SHP77 treated with DMSO at 0.1 percent for 48 hours (cell line): ENCODE data around the gene ADARB2.
A peak's percentile ranks its signal among the peaks of the same experiment; 100 is the strongest.

Experiments
- DNase-seq: peaks from one replicate; lab custom pipeline; 2025; lab: John Stamatoyannopoulos, UW

ADARB2 gene

DNA sequence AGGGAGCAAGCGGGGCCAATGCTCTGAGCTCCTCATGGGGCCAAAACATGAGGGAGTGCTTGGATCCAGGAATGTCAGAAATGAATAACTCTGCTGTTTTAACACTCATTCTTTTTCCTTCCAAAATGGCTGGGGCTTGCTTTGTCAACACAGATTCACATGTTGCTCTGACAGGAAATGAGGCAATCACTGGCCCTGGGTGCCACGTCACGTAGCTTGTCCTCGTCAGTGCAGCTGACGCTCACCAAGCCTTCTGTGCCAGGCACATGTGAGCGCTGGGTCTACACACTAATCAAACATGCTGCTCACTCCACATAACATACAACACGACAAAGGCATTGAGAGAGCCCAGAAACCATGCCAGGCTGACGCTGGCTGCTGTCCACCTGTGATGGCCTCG is 482.2 kb downstream of the ADARB2 start:
- peak; percentile 43 for DNase-seq

- DNase-seq, result no peak
Observed at GRCh38 chr10:1253523-1254353, 483.6 kb downstream of the ADARB2 start.

DNA sequence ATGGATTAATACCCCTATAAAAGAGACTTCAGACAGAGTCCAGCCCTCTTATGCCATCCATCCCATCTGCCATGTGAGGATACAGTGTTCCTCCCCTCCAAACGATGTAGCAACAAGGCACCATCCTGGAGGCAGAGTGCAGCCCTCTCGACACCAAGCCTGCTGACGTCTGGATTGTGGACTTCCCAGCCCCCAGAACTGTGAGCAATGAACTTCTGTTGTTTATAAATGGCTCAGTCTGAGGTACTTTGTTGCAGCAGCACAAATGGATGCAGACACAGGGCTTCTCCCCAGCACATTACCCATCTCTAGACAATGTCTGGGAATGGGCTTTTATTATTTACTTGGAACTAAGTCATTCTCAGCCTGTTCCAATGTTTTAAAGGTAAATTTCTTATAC is 485.6 kb downstream of the ADARB2 start:
- DNase-seq, result no peak

GRCh38 chr10:1249142-1249920 is 488.0 kb downstream of the ADARB2 start:
- peak; percentile 68 for DNase-seq

DNA sequence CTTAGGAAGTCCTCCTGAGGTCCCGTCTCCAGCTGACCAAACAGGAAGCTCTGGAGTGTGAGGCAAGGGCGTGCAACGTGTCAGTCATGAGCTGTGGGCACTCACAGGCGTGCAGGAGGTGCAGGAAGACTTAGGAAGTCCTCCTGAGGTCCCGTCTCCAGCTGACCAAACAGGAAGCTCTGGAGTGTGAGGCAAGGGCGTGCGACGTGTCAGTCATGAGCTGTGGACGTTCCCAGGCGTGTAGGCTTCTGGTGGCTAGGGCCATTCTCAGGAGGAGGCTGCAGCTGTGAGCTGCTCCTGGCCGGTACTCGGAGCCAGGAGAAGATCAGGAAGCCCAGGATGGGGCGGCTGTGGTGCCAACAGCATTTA is 489.1 kb downstream of the ADARB2 start:
- DNase-seq, result peak; percentile 82

GRCh38 chr10:1247598-1248261 is 489.6 kb downstream of the ADARB2 start:
- no peak for DNase-seq

DNA sequence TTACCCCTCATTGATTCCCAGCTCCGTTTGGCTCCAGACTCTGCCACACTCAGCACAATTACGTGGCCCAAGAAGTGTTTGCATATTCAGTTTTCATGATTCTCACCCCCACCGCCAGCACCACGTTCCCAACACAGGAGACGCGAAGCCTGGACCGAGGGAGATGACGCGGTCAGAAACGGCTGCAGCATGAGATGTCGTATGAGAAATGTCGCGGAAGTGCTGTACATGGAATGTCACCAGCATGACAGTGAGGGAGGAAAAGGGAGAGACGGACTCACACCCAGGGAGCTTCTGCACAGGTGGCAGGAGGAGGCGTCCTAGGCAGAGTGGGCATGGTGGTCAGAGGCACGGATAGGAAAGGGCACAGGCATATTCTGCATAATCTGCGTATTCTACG is 492.8 kb downstream of the ADARB2 start:
- DNase-seq, result no peak

- no peak for DNase-seq
Observed at GRCh38 chr10:1243486-1244234, 493.7 kb downstream of the ADARB2 start.

GRCh38 chr10:1242975-1243374 is 494.4 kb downstream of the ADARB2 start:
- no peak for DNase-seq

DNA sequence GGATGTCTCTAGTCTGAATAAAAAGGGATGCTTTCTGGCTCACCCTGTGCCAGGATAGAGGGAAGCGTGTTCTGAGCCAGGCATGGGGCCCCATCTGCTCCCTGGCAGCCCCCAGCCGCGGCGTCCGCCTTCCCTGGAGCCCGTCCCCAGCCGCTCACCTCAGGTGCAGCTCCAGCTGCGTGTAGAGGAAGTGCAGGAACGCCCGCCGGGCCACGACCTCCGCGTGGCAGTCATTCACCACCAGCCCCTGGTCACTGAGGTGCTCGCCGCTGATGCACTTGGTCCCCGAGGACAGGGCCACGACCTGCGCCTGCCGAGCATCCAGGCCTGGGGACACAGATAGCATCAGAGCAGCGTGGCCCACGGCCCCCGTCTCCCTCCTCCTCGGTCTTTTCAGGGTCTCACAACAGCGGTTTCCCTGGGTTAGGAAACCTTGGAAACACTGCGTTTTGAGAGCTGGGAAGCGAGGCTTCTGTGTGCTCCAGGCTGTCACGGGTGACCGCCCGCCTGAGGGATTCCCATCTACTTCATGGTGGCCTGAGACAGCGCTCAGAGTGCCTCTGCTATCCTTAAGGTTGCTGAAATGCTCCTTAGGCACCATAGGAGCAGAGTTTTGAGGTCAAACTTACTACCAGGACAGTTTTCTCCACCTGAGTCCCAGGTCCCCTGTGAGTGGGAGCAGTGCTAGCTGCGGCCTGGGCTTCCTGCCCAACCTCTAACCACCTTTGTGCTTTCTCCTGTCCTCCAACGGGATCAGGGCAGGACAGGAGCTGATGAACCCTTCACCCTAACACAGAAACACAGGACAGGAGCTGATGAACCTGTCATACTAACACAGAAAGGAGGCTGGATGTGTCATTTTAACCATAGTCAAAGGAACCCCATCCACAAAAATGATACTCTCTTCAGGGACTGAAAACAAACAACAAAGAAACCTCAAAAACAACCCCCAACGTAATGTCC is 495.1 kb downstream of the ADARB2 start:
- no peak for DNase-seq

DNA sequence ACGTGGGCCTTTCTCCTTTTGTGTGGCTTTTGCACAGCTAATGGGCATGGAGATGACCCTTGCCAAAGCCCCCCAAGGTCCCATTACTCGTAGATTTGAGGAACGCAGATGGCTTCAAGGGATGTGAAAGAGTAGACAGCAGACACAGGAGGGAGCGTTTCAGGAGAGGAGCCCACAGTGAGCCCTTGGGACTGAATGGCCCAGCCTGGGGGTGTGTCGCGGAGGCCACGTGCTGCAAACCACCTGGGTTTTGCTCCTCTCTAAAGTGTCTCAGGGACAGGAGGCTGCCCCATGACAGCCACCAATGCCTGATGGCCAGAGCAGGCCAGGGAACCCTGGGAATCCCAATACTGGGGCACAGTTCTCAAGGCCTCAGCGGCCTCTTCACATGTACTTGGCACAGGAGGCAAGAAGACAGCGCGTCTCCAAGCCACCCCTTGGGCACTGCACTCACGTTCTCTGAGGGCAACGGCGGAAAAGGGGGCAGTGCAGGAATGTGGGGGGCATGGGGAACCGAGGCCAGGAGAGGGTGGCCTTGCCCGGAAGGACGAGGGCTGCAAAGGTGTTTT is 495.9 kb downstream of the ADARB2 start:
- DNase-seq, result no peak

DNA sequence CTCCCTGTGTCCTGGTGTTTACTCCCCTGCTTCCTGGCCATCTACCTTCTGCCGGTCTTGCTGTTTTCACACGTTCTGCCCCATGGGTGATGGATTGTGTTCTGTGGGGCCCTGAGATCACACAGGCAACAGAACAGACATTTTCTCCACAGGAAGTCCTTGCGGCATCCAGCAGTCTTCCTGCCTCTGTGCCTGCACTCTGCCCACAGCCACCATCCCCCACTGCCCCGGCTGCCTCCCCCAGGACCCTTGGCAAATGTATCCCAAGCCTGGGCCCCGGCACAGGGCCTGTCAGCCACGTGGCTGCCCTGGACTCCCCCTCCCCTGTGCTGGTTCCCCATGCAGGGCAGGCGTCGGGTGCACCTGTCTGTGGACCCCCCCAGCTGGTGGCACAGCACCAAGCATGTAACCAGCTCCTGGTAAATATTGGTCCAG is 497.0 kb downstream of the ADARB2 start:
- DNase-seq, result peak; percentile 24

- DNase-seq, result no peak
Observed at GRCh38 chr10:1233031-1233430, 504.3 kb downstream of the ADARB2 start.

DNA sequence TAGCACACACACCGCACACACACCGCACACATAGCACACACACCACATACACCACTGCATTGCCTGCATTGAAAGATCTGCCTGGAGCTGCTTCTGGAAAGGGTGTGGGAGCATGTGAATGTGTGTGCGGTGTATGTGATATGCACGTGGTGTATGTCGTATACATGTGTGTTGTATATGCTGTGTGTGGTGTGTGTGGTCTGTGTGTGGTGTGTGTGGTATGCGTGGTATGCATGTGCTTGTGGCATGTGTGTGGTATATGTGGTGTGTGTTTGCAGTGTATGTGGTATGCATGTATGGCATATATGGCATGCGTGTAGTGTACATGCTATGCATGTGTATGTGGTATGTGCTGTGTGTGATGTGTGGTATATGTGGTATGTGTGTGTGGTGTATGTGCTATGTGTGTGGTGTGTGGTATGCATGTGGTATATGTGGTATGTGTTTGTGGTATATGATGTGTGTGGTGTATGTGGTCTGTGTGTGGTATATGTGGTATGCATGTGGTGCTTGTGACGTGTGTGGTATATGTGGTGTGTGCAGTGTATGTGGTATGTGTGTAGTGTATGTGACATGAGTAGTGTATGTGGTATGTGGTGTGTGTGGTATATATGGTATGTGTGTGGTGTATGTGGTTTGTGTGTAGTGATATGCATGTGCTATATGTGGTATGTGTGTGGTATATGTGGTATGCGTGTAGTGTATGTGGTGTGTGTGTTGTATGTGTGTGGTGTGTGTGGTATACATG is 505.0 kb downstream of the ADARB2 start:
- no peak for DNase-seq

GRCh38 chr10:1230592-1231275 is 506.6 kb downstream of the ADARB2 start:
- DNase-seq, result no peak

- no peak for DNase-seq
Observed at GRCh38 chr10:1230138-1230537, 507.2 kb downstream of the ADARB2 start.

DNA sequence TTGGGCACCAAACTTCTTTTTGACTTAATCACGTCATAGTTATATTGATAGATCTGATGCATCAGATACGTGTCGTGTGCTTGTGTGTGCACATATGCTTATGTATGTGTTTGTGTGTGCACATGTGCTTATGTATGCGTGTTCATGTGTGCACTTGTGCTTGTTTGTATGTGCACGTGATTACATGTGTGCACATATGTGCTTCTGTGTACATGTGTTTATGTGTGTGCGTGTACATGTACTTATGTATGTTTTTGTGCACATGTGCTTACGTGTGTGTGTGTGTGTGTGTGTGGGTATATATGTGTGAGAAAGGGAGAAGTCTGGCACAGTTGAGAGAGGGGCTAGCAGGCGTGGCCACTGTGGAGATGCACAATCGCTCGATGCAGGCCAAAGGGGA is 507.8 kb downstream of the ADARB2 start:
- DNase-seq, result no peak

GRCh38 chr10:1229116-1229515 is 508.2 kb downstream of the ADARB2 start:
- DNase-seq, result no peak

GRCh38 chr10:1228467-1228975 is 508.8 kb downstream of the ADARB2 start:
- no peak for DNase-seq
